ENCODE results near the gene NAB1. TPM values are rescaled to one million over a fixed set of nuclear protein-coding genes. Genes with fewer than 3 reads are reported as not detected.

NAB1 gene
- total and polyA plus RNA-seq, 2 donors (not counting 3 experiments of a cell fraction or from before 2014, with no cell fraction given), result 7.5 to 36.1 TPM

- no peaks in the 10 kb centered on the region for H3K9me1 ChIP-seq (replicated peaks; ENCODE audit: control insufficient read depth, extremely low read depth, insufficient read depth, low read length)
- H3K4me2 ChIP-seq (ENCODE audit: insufficient read depth, low read length), result no peak overlapping the region
- TF ChIP-seq CTCF (IDR thresholded peaks at IDR 0.05; ENCODE audit: extremely low read depth in 1 of 2, insufficient read depth in 1 of 2, low read depth in 1 of 2, low read length in 2 of 2) (no peak), JUN (IDR thresholded peaks at IDR 0.05; ENCODE audit: borderline replicate concordance, insufficient read depth, insufficient read length, low read depth) (no peak), EZH2 (IDR thresholded peaks at IDR 0.05; ENCODE audit: borderline replicate concordance, low read depth, low read length, severe bottlenecking) (no peak), POLR2A (IDR thresholded peaks at IDR 0.05; ENCODE audit: low read depth, low read length) (no peak), POLR2AphosphoS5 (IDR thresholded peaks at IDR 0.05; ENCODE audit: insufficient read depth, low read depth, low read length) (no peak), MYC (IDR thresholded peaks at IDR 0.05; ENCODE audit: low read depth, low read length) (no peak), GATA2 (IDR thresholded peaks at IDR 0.05; ENCODE audit: insufficient read depth, insufficient read length, low read depth, low read length) (no peak), MAX (IDR thresholded peaks at IDR 0.05; ENCODE audit: insufficient read depth, insufficient read length) (no peak), FOS (IDR thresholded peaks at IDR 0.05; ENCODE audit: borderline replicate concordance, insufficient read depth, low read length) (no peak)
- intact Hi-C loops (cut with micrococcal nuclease), result no loop called here
- H3K79me2 ChIP-seq (ENCODE audit: control insufficient read depth, insufficient read depth, low read length), result no peaks in the 10 kb centered on the region
- DNase-seq (ENCODE audit: low read depth, low spot score), result no peak
- H3K4me3 ChIP-seq (replicated peaks in 1 of 3; ENCODE audit: insufficient read depth in 1 of 3, low read depth in 1 of 3, low read length in 3 of 3), result no peak overlapping the region
- dilution Hi-C loops (cut with MboI; ENCODE audit: extremely low pct_ligation_motif_present, low sequenced_read_pairs), result no loop called here
- CTCF ChIA-PET, result interaction anchor here (1.0 to 1.1 kb wide), 2 partner anchors 15 to 19 kb away, joined by 3 read pairs; no protein-coding TSS in a partner anchor
- H3K9ac ChIP-seq (replicated peaks; ENCODE audit: extremely low read depth, insufficient read depth, low read length), result no peak overlapping the region
- H3K36me3 ChIP-seq (ENCODE audit: control insufficient read depth in 2 of 2, extremely low read depth in 1 of 2, insufficient read depth in 2 of 2, low read length in 2 of 2), result no peaks in the 10 kb centered on the region
- POLR2A ChIA-PET, result no interaction called here
- no peak overlapping the region for H2AFZ ChIP-seq (ENCODE audit: low read depth, low read length)
- no peaks in the 10 kb centered on the region for H3K4me1 ChIP-seq (ENCODE audit: control insufficient read depth, extremely low read depth, insufficient read depth, low read length)
- no peaks in the 10 kb centered on the region for H3K27me3 ChIP-seq (ENCODE audit: control insufficient read depth in 2 of 2, insufficient read depth in 2 of 2, low read length in 2 of 2)
- FAIRE-seq, result no peak
- H4K20me1 ChIP-seq (replicated peaks; ENCODE audit: control insufficient read depth, extremely low read depth, insufficient read depth, low read length), result no peaks in the 10 kb centered on the region
- H3K27ac ChIP-seq (ENCODE audit: insufficient read depth, low read depth, low read length), result no peak overlapping the region
- no TSS peak for BruUV-seq (replicated peaks)
- no peaks in the 10 kb centered on the region for H3K9me3 ChIP-seq (replicated peaks; ENCODE audit: control insufficient read depth, insufficient read depth, low read length)
Observed at GRCh38 chr2:190697421-190697820, 48.5 kb downstream of the NAB1 start.

All from endothelial cell of umbilical vein (primary cell).